GM23248 (cell line): ENCODE data around the gene HBG1.

Experiments used
- EZH2 ChIP-seq: fragments of 200-600 bp; sonication (generic); IDR thresholded peaks from 2 replicates; pipeline ENCODE4 v1.6.1; 2018; ENCODE audit warnings: antibody characterized with exemption, mild to moderate bottlenecking; ENCODE audit not compliant: insufficient read depth, poor library complexity, severe bottlenecking
- EZH2phosphoT487 ChIP-seq: fragments of 200-600 bp; sonication (generic); IDR thresholded peaks from 2 replicates; pipeline ENCODE4 v1.6.1; 2018; ENCODE audit warnings: antibody characterized with exemption, moderate library complexity, mild to moderate bottlenecking, low read depth; ENCODE audit not compliant: insufficient read depth

- TF ChIP-seq EZH2 = no peak
- TF ChIP-seq EZH2phosphoT487 = no peak
Observed at GRCh38 chr11:5200582-5200981, 49.1 kb downstream of the HBG1 start, which contains the start of gene OR51V1.
